ENCODE results near the gene PTPRT. TPM values are rescaled to one million over a fixed set of nuclear protein-coding genes. Genes with fewer than 3 reads are reported as not detected.

The PTPRT gene
- total RNA-seq, 1 experiment from 2014 or later, result not detected

DNA sequence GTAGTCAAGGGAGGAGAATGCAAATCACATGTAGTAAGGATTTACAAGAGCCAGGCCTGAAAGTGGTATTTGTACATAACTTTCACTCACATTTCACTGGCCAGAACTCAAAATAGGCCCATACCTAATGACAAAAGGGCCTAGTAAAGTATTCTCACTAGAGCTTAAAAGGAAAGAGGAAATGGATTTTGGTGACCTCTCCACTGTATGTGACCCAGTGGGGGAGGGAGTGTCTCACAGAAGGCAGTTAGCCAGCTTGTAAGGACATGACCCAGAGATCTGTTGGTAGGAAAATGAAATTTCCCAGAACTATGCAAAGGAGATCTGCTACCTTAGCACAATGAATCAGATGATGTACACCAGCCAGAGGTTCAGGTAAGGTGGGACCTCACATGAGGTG is 124.4 kb downstream of the PTPRT start:
- intact Hi-C loops (cut with micrococcal nuclease; ENCODE audit: unreplicated experiment), result no loop called here
- Histone ChIP-seq H3K27ac (ENCODE audit: low read depth, low read length, poor library complexity, severe bottlenecking) (no peak overlapping the region), H3K36me3 (ENCODE audit: insufficient read depth, low read length, poor library complexity, severe bottlenecking) (no peaks in the 10 kb centered on the region), H3K4me1 (ENCODE audit: insufficient read depth, low read length, poor library complexity, severe bottlenecking) (no peaks in the 10 kb centered on the region), H3K4me3 (ENCODE audit: low read depth, low read length, poor library complexity, severe bottlenecking) (no peak overlapping the region), H3K9me3 (ENCODE audit: low read depth, low read length, poor library complexity, severe bottlenecking) (no peaks in the 10 kb centered on the region), H3K27me3 (replicated peaks; ENCODE audit: insufficient read depth, low read depth, low read length, poor library complexity) (peaks cover 14% of the 10 kb centered on the region)
- no peak for TF ChIP-seq EZH2 (IDR thresholded peaks at IDR 0.05; ENCODE audit: borderline replicate concordance, low read depth, low read length, poor library complexity, severe bottlenecking)
- TF ChIP-seq, protein P1, sequence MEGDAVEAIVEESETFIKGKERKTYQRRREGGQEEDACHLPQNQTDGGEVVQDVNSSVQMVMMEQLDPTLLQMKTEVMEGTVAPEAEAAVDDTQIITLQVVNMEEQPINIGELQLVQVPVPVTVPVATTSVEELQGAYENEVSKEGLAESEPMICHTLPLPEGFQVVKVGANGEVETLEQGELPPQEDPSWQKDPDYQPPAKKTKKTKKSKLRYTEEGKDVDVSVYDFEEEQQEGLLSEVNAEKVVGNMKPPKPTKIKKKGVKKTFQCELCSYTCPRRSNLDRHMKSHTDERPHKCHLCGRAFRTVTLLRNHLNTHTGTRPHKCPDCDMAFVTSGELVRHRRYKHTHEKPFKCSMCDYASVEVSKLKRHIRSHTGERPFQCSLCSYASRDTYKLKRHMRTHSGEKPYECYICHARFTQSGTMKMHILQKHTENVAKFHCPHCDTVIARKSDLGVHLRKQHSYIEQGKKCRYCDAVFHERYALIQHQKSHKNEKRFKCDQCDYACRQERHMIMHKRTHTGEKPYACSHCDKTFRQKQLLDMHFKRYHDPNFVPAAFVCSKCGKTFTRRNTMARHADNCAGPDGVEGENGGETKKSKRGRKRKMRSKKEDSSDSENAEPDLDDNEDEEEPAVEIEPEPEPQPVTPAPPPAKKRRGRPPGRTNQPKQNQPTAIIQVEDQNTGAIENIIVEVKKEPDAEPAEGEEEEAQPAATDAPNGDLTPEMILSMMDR (conservative IDR thresholded peaks at IDR 0.05; ENCODE audit: low read depth, low read length), result no peak
- ChIA-PET CTCF (no interaction called here), POLR2A (ENCODE audit: low non-redundant PET) (no interaction called here)
- no peak for DNase-seq (ENCODE audit: low spot score)
- BruUV-seq (replicated peaks), result no TSS peak

DNA sequence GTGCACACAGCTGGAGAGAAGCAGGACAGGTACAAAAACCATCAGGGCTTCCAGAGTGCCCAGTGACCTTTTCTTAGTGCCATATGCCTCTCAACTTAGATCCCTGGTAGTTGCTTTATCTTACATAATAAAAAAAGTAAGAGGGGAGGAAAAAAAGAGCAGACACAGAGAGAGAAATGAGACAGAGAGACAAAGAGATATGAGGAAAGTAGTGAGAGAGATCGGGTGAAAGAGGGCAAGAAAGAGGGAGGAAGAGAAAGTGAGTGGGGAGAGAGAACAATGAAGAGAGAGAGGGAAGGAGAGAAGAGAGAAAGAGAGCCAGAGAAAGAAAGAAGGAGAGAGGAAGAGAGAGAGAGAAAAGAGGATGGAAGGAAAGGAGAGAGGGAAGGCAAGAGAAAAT is 131.6 kb downstream of the PTPRT start:
- ChIA-PET POLR2A (ENCODE audit: low non-redundant PET) (no interaction called here), CTCF (no interaction called here)
- H3K9me3 ChIP-seq (ENCODE audit: low read depth, low read length, poor library complexity, severe bottlenecking), result no peaks in the 10 kb centered on the region
- DNase-seq (ENCODE audit: low spot score), result no peak
- H3K36me3 ChIP-seq (ENCODE audit: insufficient read depth, low read length, poor library complexity, severe bottlenecking), result no peaks in the 10 kb centered on the region
- no peaks in the 10 kb centered on the region for H3K4me1 ChIP-seq (ENCODE audit: insufficient read depth, low read length, poor library complexity, severe bottlenecking)
- no peak overlapping the region for H3K27ac ChIP-seq (ENCODE audit: low read depth, low read length, poor library complexity, severe bottlenecking)
- peaks cover 19% of the 10 kb centered on the region for H3K27me3 ChIP-seq (replicated peaks; ENCODE audit: insufficient read depth, low read depth, low read length, poor library complexity)
- H3K4me3 ChIP-seq (ENCODE audit: low read depth, low read length, poor library complexity, severe bottlenecking), result no peak overlapping the region
- TF ChIP-seq, protein P1 (conservative IDR thresholded peaks at IDR 0.05; ENCODE audit: low read depth, low read length), result no peak
- no peak for TF ChIP-seq EZH2 (IDR thresholded peaks at IDR 0.05; ENCODE audit: borderline replicate concordance, low read depth, low read length, poor library complexity, severe bottlenecking)
- no TSS peak for BruUV-seq (replicated peaks)
- intact Hi-C loops (cut with micrococcal nuclease; ENCODE audit: unreplicated experiment), result no loop called here

DNA sequence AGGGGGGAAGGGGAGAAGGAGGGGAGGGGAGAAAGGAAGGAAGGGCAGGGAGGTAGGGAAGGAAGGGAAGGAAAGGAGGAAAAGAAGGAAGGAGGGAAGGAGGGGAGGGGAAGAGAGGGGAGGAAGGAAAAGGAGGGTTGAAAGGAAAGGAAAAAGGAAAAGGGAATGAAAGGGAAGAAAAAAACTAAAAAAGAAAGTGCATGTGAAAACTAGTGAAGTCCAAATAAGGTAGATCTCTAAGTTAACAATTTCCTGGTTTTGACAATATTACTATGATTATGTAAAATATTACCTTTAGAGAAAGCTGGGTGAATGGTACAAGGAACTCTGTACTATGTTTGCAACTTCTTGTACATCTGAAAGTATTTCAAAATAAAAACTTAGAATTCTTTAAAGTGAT is 132.4 kb downstream of the PTPRT start:
- intact Hi-C loops (cut with micrococcal nuclease; ENCODE audit: unreplicated experiment), result no loop called here

More for the DNA sequence above, 132.4 kb downstream of the PTPRT start:
- no peaks in the 10 kb centered on the region for H3K4me1 ChIP-seq (ENCODE audit: insufficient read depth, low read length, poor library complexity, severe bottlenecking)
- DNase-seq (ENCODE audit: low spot score), result no peak
- H3K27me3 ChIP-seq (replicated peaks; ENCODE audit: insufficient read depth, low read depth, low read length, poor library complexity), result peaks cover 12% of the 10 kb centered on the region
- ChIA-PET CTCF (no interaction called here), POLR2A (ENCODE audit: low non-redundant PET) (no interaction called here)
- H3K36me3 ChIP-seq (ENCODE audit: insufficient read depth, low read length, poor library complexity, severe bottlenecking), result no peaks in the 10 kb centered on the region
- no TSS peak for BruUV-seq (replicated peaks)
- H3K9me3 ChIP-seq (ENCODE audit: low read depth, low read length, poor library complexity, severe bottlenecking), result no peaks in the 10 kb centered on the region
- no peak for TF ChIP-seq EZH2 (IDR thresholded peaks at IDR 0.05; ENCODE audit: borderline replicate concordance, low read depth, low read length, poor library complexity, severe bottlenecking)
- TF ChIP-seq, protein P1 (conservative IDR thresholded peaks at IDR 0.05; ENCODE audit: low read depth, low read length), result no peak
- no peak overlapping the region for H3K4me3 ChIP-seq (ENCODE audit: low read depth, low read length, poor library complexity, severe bottlenecking)
- H3K27ac ChIP-seq (ENCODE audit: low read depth, low read length, poor library complexity, severe bottlenecking), result no peak overlapping the region
